Thoracic aorta (tissue), 2 donors: ENCODE results near the gene SGIP1. TPM values are rescaled to one million over a fixed set of nuclear protein-coding genes. Genes with fewer than 3 reads are reported as not detected.

ENCODE experiments used
- ATAC-seq: fragments of 150-250 bp; one replicate; pipeline ENCODE4 v1.8.0; 2017; ENCODE audit warnings: low read depth; ENCODE audit not compliant: insufficient number of reproducible peaks, low FRiP score
- DNase-seq: peaks from one replicate; pipeline ENCODE4 v3.0.0-alpha.2; 2020; ENCODE audit warnings: low spot score
- H3K27ac ChIP-seq, 2 donors: fragments of 200-600 bp; sonication (generic); 1 replicate in 1 of 2; 2 replicates in 1 of 2; pipeline ENCODE4 v1.5.1; 2016; ENCODE audit warnings: mild to moderate bottlenecking in 2 of 2, moderate library complexity in 2 of 2
- H3K27me3 ChIP-seq: fragments of 200-600 bp; sonication (generic); replicated peaks from 2 replicates; pipeline ENCODE4 v1.6.0; 2016; ENCODE audit warnings: mild to moderate bottlenecking; ENCODE audit not compliant: insufficient read depth
- H3K36me3 ChIP-seq: fragments of 200-600 bp; sonication (generic); one replicate; pipeline ENCODE4 v1.5.1; 2016
- H3K4me1 ChIP-seq, 2 donors: fragments of 200-600 bp; sonication (generic); 1 replicate in 1 of 2; 2 replicates in 1 of 2; pipeline versions ENCODE4 v1.5.1 to v1.6.0; 2016; ENCODE audit warnings: low read depth in 2 of 2, mild to moderate bottlenecking in 1 of 2; ENCODE audit not compliant: control insufficient read depth in 1 of 2
- H3K4me3 ChIP-seq: fragments of 200-600 bp; sonication (generic); 2 replicates; pipeline ENCODE4 v1.5.1; 2016; ENCODE audit warnings: mild to moderate bottlenecking
- H3K9me3 ChIP-seq: fragments of 200-600 bp; sonication (generic); 2 replicates; pipeline ENCODE4 v1.5.1; 2016
- total RNA-seq, 2 donors: library from RNA; depleted of rRNA; stranded (reverse); fragments of >200 nt; gene quantifications; one replicate each; pipeline versions ENCODE4 v1.1.0 to v1.2.3, GENCODE V29; 2016
- TF ChIP-seq, protein P1 (sequence below): fragments of 200-600 bp; sonication (generic); IDR thresholded peaks from one replicate; pipeline ENCODE4 v1.5.1; 2019; ENCODE audit warnings: antibody characterized with exemption

Gene SGIP1
- total RNA-seq, 2 donors from 2014 or later, result 47.4 to 116 TPM

DNA sequence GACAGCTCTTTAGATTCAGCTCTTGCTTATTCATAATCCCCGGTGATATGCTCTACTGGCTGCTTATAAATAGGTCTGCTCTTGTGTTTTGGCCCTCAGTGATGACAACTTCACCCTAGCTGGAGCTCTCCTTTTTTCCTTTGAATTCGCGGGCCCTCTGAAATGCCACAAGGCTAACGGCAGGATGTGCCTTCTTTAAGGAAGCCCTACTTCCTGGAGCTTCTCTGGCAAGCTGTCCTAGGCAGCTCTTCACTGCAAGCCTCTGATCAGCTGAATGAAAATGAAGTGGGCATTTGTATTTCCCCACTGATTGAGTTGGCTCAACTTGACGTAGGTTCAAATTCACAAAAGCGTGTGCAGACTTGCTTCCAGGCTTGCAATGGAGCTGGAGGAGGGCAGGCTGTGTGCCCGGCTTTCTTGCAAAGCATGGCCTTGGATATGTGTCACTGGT is 22.2 kb downstream of the SGIP1 start:
- ATAC-seq (no peak), DNase-seq (no peak)
- no peaks in the 10 kb centered on the region for H3K36me3 ChIP-seq
- H3K9me3 ChIP-seq, result no peaks in the 10 kb centered on the region
- peak overlapping the region in 1 of 2 donors; percentile 25 for H3K27ac ChIP-seq
- H3K4me1 ChIP-seq, result peaks cover 9 to 68% of the 10 kb centered on the region in 2 donors
- no peaks in the 10 kb centered on the region for H3K27me3 ChIP-seq
- no peak overlapping the region for H3K4me3 ChIP-seq
- TF ChIP-seq, protein P1, sequence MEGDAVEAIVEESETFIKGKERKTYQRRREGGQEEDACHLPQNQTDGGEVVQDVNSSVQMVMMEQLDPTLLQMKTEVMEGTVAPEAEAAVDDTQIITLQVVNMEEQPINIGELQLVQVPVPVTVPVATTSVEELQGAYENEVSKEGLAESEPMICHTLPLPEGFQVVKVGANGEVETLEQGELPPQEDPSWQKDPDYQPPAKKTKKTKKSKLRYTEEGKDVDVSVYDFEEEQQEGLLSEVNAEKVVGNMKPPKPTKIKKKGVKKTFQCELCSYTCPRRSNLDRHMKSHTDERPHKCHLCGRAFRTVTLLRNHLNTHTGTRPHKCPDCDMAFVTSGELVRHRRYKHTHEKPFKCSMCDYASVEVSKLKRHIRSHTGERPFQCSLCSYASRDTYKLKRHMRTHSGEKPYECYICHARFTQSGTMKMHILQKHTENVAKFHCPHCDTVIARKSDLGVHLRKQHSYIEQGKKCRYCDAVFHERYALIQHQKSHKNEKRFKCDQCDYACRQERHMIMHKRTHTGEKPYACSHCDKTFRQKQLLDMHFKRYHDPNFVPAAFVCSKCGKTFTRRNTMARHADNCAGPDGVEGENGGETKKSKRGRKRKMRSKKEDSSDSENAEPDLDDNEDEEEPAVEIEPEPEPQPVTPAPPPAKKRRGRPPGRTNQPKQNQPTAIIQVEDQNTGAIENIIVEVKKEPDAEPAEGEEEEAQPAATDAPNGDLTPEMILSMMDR, result no peak

DNA sequence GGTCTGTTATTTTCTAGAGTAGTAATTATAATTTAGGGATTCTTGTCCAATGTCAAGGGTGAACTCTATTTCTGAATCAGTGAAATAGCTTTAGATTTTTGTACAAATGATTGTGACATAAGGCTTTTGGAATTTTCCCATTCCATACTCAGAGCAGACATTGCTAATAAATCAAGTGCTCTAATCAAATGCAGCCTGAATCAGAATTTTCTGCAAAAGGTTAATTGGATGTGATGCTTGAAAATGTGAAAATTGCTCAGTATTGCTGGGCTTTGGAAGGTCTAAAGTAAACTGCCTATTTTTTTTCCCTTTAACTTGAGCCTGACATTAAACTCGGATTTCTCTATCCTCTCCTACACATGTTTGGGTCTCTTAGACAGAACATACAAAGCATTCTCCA is 23.2 kb downstream of the SGIP1 start:
- Histone ChIP-seq H3K4me3 (no peak overlapping the region), H3K27me3 (no peaks in the 10 kb centered on the region), H3K27ac (no peak overlapping the region), H3K36me3 (no peaks in the 10 kb centered on the region), H3K4me1 (peaks cover 9 to 68% of the 10 kb centered on the region in 2 donors), H3K9me3 (no peaks in the 10 kb centered on the region)
- DNase-seq (no peak), ATAC-seq (no peak)
- TF ChIP-seq, protein P1, result no peak

- no peak for ATAC-seq
- peaks cover 25 to 69% of the 10 kb centered on the region in 2 donors for H3K4me1 ChIP-seq
- H3K27ac ChIP-seq, result no peak overlapping the region
- DNase-seq, result no peak
- H3K9me3 ChIP-seq, result no peaks in the 10 kb centered on the region
- TF ChIP-seq, protein P1, result no peak
- no peaks in the 10 kb centered on the region for H3K36me3 ChIP-seq
- H3K27me3 ChIP-seq, result no peaks in the 10 kb centered on the region
- no peak overlapping the region for H3K4me3 ChIP-seq
Measured at GRCh38 chr1:66559517-66559916, 25.6 kb downstream of the SGIP1 start.

GRCh38 chr1:66562561-66562960 is 28.6 kb downstream of the SGIP1 start:
- ATAC-seq (no peak), DNase-seq (no peak)
- no peaks in the 10 kb centered on the region for H3K36me3 ChIP-seq
- H3K27ac ChIP-seq, result peak overlapping the region; percentile 5 to 64
- H3K4me3 ChIP-seq, result peak overlapping the region; percentile 34
- TF ChIP-seq, protein P1, result no peak
- H3K9me3 ChIP-seq, result no peaks in the 10 kb centered on the region
- no peaks in the 10 kb centered on the region for H3K27me3 ChIP-seq
- peaks cover 19 to 46% of the 10 kb centered on the region in 2 donors for H3K4me1 ChIP-seq

DNA sequence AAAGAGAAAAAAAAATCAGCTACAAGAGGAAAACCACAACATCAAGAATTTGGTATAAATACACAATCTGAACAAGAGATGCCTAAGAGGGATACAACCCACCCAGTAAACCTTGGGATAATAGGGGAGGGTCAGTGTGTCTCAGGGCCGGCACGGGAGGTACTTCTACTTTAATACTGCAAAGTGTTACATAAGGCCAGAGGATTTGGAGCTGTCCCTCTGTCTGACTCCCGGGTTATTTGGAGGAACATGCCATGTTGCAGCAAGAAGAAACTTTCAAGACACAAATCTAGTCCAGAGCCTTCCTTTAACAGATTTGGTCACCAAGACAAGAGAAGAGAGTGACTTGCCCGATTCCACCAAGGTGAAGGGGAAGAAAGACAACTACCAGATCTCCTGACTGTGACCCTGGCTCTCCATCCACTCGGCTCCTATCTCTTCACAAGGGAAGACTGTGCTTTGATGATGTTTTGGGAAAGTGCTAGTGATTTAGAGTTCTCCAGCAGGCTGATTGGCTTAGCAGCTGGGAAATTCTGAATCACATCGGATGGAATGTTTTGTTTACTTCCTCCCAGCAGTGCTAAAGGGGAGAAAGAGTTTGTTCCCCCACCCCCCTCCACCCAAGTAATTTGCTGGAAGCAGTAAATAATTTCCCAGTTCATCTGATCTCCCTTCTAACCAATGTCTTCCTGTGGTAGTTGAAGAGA is 29.3 kb downstream of the SGIP1 start:
- Histone ChIP-seq H3K9me3 (no peaks in the 10 kb centered on the region), H3K4me1 (peaks cover 19 to 40% of the 10 kb centered on the region in 2 donors), H3K36me3 (no peaks in the 10 kb centered on the region), H3K4me3 (peak overlapping the region; percentile 34), H3K27ac (peak overlapping the region; percentile 5 to 64), H3K27me3 (no peaks in the 10 kb centered on the region)
- ATAC-seq, result peak; percentile 51
- TF ChIP-seq, protein P1, result no peak
- no peak for DNase-seq
